KG1 (cell line): ENCODE measurements around the gene SLC25A27.

Experiments
- DNase-seq: peaks from one replicate; lab custom pipeline; 2025; lab: John Stamatoyannopoulos, UW

The SLC25A27 gene

DNA sequence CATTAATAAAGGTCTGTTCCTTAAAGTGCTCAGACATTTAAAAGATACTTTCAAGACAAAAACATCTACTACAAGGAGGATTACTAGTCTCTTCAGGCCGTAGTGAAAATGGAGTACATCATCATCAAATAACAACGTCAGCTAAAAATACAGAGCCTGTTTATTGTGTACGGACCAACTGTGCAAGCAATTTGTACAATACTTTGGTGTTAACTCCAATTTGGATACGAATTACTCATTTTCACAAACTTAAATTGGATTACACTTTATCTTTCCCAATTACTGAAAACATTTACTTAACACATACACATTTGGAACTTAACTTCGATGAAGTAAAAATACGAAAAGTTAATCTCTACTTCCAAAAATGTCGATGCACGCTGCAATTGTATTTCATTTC is 959 bp upstream of the SLC25A27 start:
- DNase-seq, result no peak

GRCh38 chr6:46652232-46652602 is 558 bp upstream of the SLC25A27 start:
- DNase-seq, result no peak

DNA sequence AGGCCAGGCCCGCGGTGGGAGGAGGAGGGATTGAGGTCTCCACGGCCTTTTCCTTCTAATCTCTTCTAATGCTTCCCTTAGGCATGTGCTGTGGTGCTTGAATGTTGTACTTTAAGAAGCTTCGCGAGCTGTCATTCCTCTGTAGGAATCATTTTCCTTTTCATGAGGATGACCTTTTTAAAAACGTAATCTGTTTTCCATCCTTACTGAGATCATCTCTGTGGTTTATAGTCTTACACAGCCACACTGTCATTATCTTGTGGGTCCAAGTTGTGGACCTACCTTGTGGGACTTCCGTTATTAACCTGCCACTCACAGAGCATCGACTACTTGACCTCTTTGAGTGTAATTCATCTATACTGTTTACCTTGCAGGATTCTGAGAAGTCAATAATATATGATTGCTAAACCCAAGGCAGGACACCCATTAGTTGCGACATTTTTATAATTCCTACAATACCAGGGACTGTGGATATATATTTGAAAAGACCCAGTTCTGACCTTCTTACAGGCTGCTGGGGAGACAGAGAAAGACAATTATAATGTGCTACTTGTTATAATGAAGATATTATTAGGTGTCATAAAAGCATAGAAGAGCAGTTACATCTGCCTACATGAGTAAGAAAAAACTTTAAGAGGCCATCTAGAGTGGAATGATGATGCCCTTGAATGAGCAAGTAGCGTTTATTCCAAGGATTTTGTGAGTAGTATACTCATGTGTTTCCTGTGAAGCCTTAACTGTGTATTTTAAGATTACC is 842 bp downstream of the SLC25A27 start:
- no peak for DNase-seq

DNA sequence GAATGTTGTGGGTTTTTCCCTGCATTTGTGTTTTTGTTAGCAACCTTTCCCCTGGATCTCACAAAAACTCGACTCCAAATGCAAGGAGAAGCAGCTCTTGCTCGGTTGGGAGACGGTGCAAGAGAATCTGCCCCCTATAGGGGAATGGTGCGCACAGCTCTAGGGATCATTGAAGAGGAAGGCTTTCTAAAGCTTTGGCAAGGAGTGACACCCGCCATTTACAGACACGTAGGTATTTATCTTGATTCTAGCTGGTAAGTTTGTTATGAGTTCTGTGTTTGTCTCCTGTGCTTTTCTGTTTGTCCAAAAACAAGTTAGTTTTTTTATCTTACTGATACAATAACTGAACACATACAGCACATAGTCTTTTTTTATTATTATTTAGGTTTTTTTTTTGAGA is 3.0 kb downstream of the SLC25A27 start:
- no peak for DNase-seq

GRCh38 chr6:46657642-46658041 is 4.9 kb downstream of the SLC25A27 start:
- no peak for DNase-seq

GRCh38 chr6:46661483-46661882 is 8.7 kb downstream of the SLC25A27 start:
- DNase-seq, result no peak

DNA sequence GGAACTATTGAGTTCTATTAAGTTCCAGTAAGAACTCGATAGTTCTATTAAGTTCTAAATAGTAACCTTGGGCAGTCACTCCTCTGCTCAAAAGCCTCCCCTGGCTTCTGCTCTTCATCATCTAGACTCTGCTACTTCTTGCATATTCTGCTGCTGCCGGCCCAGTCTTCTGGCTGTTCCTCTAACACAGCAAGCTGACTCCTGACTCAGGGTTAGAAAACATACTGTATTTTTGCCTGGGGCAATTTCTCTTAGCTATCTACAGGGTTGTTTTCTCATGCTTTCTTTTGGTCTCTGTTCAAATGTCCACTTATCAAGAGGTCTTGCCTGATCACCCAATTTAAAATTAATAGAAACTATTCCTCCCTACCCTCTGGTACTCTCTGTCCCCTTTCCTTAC is 14.6 kb downstream of the SLC25A27 start:
- no peak for DNase-seq

- no peak for DNase-seq
Observed at GRCh38 chr6:46674410-46674809, 21.6 kb downstream of the SLC25A27 start.

DNA sequence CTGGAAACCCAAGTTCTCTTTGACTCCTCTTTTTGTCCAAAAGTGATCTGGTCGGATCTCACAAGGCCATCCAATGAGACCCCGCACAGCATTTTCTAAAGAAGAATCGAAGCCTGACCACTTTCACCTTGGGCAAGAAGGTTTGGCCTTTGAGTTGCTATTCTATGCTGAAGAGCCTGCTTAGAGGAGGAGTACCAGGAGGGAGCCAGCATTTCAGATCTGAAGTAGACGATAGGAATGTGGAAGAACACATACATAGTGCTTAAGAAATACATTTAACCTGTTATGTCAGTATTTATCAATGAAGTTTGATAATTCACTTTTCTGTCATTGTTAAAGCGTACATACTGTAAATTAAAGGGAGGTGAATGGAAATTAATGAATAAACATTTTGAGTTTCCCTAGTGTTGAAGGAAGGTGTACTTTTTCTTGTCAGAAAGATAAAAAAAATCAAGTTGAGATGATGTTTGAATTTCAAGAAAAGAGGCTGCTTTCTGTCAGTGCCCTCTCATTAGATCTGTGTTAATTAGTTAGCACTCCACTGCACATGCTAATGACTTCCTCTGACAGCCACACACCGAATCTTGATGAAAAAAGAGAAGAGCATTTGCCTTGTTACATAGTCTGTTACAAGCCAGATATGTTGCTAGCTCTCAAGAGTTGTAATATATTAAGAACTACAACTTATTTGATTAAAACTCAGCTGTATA is 24.0 kb downstream of the SLC25A27 start:
- no peak for DNase-seq

GRCh38 chr6:46677314-46677654 is 24.5 kb downstream of the SLC25A27 start:
- DNase-seq, result no peak

- no peak for DNase-seq
Observed at GRCh38 chr6:46684771-46685170, 32.0 kb downstream of the SLC25A27 start.

- no peak for DNase-seq
Observed at GRCh38 chr6:46687619-46688097, 34.9 kb downstream of the SLC25A27 start, which contains the start of gene TDRD6. TSS of gene TDRD6 (plus strand) at chr6:46687885. CDS start at chr6:46688129, 244 bp downstream.

DNA sequence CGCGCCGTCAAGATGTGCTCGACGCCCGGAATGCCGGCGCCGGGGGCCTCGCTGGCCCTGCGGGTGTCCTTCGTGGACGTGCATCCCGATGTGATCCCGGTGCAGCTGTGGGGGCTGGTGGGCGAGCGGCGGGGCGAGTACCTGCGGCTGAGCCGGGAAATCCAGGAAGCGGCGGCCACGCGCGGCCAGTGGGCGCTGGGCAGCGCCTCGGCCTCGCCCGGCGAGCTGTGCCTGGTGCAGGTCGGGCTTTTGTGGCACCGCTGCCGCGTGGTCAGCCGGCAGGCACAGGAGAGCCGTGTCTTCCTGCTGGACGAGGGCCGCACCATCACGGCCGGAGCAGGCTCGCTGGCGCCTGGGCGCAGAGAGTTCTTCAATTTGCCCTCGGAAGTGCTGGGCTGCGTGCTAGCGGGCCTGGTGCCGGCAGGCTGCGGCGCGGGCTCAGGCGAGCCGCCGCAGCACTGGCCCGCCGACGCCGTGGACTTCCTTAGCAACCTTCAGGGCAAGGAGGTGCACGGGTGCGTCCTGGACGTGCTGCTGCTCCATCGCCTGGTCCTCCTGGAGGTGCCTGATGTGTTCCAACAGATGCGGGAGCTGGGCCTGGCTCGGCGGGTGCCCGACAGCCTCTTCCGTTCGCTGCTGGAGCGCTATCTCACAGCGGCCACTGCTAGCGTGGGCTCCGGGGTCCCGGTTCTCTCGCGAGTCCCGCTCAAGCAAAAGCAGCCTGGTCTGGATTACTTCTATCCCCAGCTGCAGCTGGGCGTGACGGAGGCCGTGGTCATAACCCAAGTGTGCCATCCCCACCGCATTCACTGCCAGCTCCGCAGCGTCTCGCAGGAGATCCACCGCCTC is 35.6 kb downstream of the SLC25A27 start:
- DNase-seq, result no peak

DNA sequence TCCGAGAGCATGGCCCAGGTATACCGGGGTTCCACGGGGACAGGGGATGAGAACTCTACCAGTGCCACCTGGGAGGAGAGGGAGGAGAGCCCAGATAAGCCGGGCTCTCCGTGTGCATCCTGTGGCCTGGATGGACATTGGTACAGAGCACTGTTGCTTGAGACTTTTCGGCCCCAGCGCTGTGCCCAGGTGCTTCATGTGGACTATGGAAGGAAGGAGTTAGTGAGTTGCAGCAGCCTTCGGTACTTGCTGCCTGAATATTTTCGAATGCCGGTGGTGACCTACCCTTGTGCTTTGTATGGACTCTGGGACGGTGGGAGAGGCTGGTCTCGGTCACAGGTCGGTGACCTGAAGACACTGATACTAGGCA is 36.2 kb downstream of the SLC25A27 start:
- DNase-seq, result no peak

GRCh38 chr6:46689657-46690056 is 36.9 kb downstream of the SLC25A27 start:
- no peak for DNase-seq

DNA sequence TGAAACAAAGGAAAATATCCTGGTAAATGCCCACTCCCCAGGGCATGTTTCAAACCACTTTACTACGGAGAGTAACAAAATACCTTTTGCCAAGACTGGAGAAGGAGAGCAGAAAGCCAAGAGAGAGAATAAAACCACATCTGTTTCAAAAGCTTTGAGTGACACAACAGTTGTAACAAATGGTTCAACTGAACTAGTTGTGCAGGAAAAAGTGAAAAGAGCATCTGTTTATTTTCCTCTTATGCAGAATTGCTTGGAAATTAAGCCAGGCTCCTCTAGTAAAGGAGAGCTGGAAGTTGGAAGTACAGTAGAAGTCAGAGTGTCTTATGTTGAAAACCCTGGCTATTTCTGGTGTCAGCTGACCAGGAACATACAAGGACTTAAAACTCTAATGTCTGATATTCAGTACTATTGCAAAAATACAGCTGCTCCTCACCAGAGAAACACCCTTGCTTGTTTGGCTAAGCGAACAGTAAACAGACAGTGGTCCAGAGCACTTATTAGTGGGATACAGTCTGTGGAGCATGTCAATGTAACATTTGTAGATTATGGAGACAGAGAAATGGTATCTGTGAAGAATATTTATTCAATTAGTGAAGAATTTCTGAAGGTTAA is 37.5 kb downstream of the SLC25A27 start:
- no peak for DNase-seq

GRCh38 chr6:46690911-46691451 is 38.2 kb downstream of the SLC25A27 start:
- DNase-seq, result no peak

DNA sequence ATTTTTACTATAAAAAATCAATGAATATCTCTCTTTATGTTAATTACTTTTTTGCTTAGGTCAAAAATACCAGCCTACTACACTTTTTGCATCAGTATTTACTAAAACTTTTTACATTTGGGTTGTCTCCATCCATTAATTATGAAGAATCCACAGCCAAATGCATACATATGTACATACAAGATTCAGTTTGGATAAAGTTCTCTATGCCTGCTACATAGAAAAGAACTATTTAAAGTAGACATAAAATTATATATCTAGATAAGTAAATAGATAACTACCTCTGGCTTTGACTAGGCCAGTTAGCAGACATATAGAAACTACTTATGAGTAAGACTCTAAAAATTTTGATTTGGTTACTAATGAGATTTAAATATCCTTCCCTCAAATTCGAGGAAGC is 47.2 kb downstream of the SLC25A27 start:
- no peak for DNase-seq

DNA sequence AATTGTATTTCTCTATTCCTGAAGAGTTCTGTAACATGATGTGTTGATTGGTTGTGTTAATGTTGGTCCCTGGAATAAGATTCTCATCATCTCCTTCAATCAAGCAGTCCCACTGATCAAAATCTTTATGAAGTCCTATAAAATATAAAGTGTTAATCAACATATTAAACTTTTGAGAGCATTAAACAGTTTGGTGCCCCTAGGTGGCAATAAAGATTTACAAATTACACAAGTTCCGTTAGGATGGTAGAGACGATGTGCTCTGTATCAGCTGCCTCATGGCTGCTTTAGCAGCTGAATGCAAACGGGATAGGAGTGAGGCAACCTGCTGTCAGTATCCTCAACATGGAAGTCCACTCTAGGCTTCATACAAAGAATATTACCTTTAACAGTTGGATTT is 51.8 kb downstream of the SLC25A27 start:
- DNase-seq, result no peak

DNA sequence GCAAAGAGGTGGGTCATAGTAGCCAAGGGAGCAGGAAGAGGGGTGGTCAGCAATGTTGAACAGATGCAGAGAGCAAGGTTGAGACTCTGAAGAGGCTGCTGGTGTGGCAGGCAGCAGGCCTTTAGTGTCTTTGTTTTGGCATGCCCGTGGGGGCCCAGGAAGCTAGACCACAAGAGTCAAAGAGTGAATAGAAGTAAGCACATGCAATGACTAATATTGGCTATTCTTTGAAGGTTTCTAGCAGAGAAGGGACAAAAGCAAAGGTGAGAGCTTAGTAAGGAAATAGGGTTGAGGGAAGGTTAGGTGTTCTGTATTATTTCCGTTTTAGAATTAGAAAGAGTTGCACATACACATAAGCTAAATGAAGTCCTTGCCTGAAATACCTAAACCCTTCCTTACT is 53.7 kb downstream of the SLC25A27 start:
- no peak for DNase-seq

GRCh38 chr6:46711491-46711890 is 58.7 kb downstream of the SLC25A27 start:
- no peak for DNase-seq

GRCh38 chr6:46715141-46715540 is 62.4 kb downstream of the SLC25A27 start:
- DNase-seq, result no peak
